ENCODE measurements around the gene PRKN.

DNA sequence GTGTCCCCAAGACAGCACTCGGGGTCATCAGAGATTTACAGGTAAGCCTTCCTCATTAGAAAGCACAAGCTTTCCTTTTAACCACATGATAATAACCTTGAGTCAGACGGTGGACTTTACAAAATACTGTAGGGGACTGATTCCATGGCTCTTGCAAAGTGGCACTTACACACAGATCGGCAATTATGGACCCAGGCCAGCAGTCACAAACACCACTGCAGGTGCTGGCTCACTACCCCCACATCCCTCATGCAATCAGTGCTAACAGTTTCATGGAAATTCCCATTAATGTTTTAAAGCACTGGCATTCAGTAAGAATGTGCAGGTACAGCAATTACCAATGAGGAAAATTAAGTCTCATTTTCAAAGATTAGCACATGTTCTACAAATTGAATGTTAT lies 516.5 kb downstream of the PRKN start:
- TF ChIP-seq CTCF (IDR thresholded peaks at IDR 0.05) (no peak), POLR2A (IDR thresholded peaks at IDR 0.05) (no peak)
